ENCODE measurements around the gene CHAT. TPM values are rescaled to one million over a fixed set of nuclear protein-coding genes. Genes with fewer than 3 reads are reported as not detected.

CHAT gene
- total and polyA plus RNA-seq, 4 donors: not detected

DNA sequence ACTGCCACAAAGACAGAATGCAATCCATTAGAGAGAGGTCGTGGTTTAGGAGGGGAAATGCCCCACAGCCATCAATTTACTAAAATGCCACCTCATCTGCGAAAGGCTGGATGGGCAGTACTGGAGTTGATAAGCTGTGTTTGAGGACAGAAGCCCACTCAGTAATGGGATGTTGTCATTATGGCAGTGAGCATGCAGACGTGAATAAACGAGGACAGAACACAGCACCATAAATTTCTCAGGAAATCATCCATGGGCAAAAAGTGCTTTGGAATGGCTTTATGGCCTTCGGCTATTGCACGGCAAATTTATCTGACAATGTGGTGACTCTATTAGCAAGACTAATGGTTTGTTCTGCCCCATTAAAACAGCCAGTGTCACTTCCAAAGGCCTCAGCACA lies 49.8 kb downstream of the CHAT start:
- 71 to 73% methylated on average over 6 of the region's 6 CpGs for WGBS, 2 donors
- H3K4me1 ChIP-seq (ENCODE audit: control insufficient read depth in 5 of 5, insufficient read depth in 5 of 5, low read length in 5 of 5): no peaks in the 10 kb centered on the region
- H3K36me3 ChIP-seq (ENCODE audit: control insufficient read depth in 4 of 4, insufficient read depth in 4 of 4, low read length in 4 of 4): no peaks in the 10 kb centered on the region
- TF ChIP-seq, protein P1, sequence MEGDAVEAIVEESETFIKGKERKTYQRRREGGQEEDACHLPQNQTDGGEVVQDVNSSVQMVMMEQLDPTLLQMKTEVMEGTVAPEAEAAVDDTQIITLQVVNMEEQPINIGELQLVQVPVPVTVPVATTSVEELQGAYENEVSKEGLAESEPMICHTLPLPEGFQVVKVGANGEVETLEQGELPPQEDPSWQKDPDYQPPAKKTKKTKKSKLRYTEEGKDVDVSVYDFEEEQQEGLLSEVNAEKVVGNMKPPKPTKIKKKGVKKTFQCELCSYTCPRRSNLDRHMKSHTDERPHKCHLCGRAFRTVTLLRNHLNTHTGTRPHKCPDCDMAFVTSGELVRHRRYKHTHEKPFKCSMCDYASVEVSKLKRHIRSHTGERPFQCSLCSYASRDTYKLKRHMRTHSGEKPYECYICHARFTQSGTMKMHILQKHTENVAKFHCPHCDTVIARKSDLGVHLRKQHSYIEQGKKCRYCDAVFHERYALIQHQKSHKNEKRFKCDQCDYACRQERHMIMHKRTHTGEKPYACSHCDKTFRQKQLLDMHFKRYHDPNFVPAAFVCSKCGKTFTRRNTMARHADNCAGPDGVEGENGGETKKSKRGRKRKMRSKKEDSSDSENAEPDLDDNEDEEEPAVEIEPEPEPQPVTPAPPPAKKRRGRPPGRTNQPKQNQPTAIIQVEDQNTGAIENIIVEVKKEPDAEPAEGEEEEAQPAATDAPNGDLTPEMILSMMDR (IDR thresholded peaks at IDR 0.05; ENCODE audit: control extremely low read depth, extremely low read depth): no peak
- H3K27me3 ChIP-seq (ENCODE audit: control insufficient read depth in 3 of 3, insufficient read depth in 3 of 3, low read length in 2 of 3): peaks cover 2 to 6% (median 4%) of the 10 kb centered on the region in 3 donors
- peaks cover 0 to 14% (median 2%) of the 10 kb centered on the region in 4 donors for H3K9me3 ChIP-seq (ENCODE audit: control insufficient read depth in 4 of 4, insufficient read depth in 3 of 4, low read length in 3 of 4)
- ATAC-seq (ENCODE audit: insufficient read depth, low FRiP score): no peak
- no peak overlapping the region for H3K4me3 ChIP-seq
- no peak overlapping the region for H3K9ac ChIP-seq (ENCODE audit: insufficient read depth in 1 of 2, low read length in 2 of 2)
- no peak for DNase-seq
- H3K27ac ChIP-seq (ENCODE audit: low read depth in 1 of 2, low read length in 1 of 2): no peak overlapping the region

DNA sequence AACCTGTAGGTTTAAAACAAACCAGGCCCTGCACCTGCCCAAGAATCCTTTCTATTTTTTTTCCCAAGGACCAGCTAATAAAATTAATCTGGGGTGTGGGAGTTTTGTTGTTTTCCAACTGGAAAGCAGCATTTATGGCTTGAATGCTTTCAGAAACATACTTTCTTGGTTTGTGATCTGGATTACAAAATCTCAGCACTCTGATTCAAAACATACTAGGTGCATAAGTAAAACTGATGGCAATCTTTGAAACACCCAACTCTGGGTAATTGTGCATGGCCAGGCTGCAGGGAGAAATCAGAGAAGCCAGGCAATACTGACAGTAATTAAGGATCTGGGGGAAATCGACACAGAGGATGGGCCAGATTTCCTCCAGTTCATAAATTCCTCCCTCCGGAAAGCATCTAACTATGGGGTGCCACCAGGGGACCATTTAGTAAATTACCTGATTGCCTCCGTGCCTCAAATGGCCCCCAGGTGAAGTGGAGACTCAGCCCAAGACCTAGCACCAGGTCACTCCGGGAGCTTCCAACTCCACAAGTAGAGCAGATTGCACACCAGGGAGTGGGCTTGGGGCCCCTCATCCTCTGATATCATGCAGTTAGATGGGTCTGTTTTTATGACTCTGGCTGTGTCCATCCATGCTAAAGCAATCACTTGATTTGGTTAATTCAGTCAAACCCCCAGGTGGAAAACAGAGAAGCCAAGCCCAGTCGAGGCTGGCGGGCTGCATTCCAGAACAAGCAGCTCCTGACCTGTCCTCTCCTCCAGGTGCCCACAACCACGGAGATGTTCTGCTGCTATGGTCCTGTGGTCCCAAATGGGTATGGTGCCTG lies 50.4 kb downstream of the CHAT start:
- Histone ChIP-seq H3K4me3 (no peak overlapping the region), H3K9me3 (ENCODE audit: control insufficient read depth in 4 of 4, insufficient read depth in 3 of 4, low read length in 3 of 4) (peaks cover 0 to 14% (median 2%) of the 10 kb centered on the region in 4 donors), H3K27ac (ENCODE audit: low read depth in 1 of 2, low read length in 1 of 2) (no peak overlapping the region), H3K4me1 (ENCODE audit: control insufficient read depth in 5 of 5, insufficient read depth in 5 of 5, low read length in 5 of 5) (no peaks in the 10 kb centered on the region), H3K27me3 (ENCODE audit: control insufficient read depth in 3 of 3, insufficient read depth in 3 of 3, low read length in 2 of 3) (peaks cover 2 to 6% (median 4%) of the 10 kb centered on the region in 3 donors), H3K9ac (ENCODE audit: insufficient read depth in 1 of 2, low read length in 2 of 2) (no peak overlapping the region), H3K36me3 (ENCODE audit: control insufficient read depth in 4 of 4, insufficient read depth in 4 of 4, low read length in 4 of 4) (no peaks in the 10 kb centered on the region)
- ATAC-seq (ENCODE audit: insufficient read depth, low FRiP score): no peak
- 81 to 84% methylated on average over 7 of the region's 7 CpGs for WGBS, 2 donors
- TF ChIP-seq, protein P1 (IDR thresholded peaks at IDR 0.05; ENCODE audit: control extremely low read depth, extremely low read depth): no peak
- no peak for DNase-seq

DNA sequence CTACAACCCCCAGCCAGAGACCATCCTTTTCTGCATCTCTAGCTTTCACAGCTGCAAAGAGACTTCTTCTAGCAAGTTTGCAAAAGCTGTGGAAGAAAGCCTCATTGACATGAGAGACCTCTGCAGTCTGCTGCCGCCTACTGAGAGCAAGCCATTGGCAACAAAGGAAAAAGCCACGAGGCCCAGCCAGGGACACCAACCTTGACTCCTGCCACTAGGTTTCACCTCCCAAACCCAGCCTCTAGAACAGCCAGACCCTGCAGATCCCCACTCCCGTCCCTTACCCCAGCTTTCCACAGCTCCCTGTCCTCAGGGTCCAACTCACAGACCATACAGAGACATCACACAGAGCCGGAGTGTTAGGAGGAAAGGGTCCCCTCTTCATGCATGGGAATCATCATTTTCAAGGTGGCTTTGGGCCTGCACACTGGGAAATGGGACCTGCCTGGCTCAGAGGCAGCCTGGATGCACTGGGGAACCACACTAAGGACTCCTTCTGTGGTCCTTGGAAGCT lies 51.1 kb downstream of the CHAT start:
- Histone ChIP-seq H3K9ac (ENCODE audit: insufficient read depth in 1 of 2, low read length in 2 of 2) (no peak overlapping the region), H3K36me3 (ENCODE audit: control insufficient read depth in 4 of 4, insufficient read depth in 4 of 4, low read length in 4 of 4) (no peaks in the 10 kb centered on the region), H3K27me3 (ENCODE audit: control insufficient read depth in 3 of 3, insufficient read depth in 3 of 3, low read length in 2 of 3) (peaks cover 2 to 6% (median 4%) of the 10 kb centered on the region in 3 donors), H3K9me3 (ENCODE audit: control insufficient read depth in 4 of 4, insufficient read depth in 3 of 4, low read length in 3 of 4) (peaks cover 0 to 12% (median 2%) of the 10 kb centered on the region in 4 donors), H3K4me3 (no peak overlapping the region), H3K27ac (ENCODE audit: low read depth in 1 of 2, low read length in 1 of 2) (no peak overlapping the region), H3K4me1 (ENCODE audit: control insufficient read depth in 5 of 5, insufficient read depth in 5 of 5, low read length in 5 of 5) (no peaks in the 10 kb centered on the region)
- TF ChIP-seq, protein P1 (IDR thresholded peaks at IDR 0.05; ENCODE audit: control extremely low read depth, extremely low read depth): no peak
- no peak for DNase-seq
- WGBS, 2 donors: 81 to 82% methylated on average over 4 of the region's 4 CpGs
- no peak for ATAC-seq (ENCODE audit: insufficient read depth, low FRiP score)

Measured in lung (tissue), 12 donors.